GM21423 (cell line): Measurements from ENCODE around the gene DDX25.

ENCODE experiments used
- ATAC-seq: cut with Tn5 transposase; IDR thresholded peaks from one replicate; pipeline ENCODE4 v1.9.1; 2021; ENCODE audit warnings: mild to moderate bottlenecking, moderate library complexity; ENCODE audit not compliant: unreplicated experiment

Gene DDX25

DNA sequence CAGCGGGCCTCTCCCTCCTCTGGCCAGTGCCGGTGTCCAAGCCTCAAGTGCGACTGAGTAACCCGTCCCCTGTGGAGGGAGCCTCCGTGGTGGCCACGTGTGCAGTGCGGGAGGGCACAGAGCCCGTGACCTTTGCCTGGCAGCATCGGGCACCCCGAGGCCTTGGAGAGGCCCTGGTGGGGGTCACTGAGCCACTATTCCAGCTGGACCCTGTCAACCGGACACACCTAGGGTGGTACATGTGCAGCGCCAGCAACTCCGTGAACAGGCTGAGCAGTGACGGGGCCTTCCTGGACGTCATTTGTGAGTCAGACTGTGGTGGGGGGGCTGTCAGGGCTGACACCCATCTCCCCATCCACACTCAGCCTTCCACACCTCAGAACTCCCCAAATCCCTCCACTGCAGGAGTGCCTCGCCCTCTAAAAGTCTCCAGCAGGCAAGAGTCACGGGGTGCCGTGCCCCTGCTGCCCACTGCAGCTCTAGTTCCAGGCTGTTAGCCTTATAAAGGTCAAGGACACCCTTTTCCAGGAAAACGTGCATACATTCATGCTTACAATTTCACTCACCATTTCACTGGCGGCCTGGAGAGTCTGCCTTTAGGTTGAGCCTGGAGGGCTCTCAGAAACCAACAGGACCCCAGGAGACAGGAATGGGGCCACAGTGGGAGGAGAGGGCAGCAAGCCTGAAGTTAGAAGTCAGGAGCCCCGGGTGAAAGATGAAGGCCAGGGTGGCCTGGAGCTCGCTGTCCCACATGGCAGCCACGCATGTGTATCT is 44.2 kb downstream of the DDX25 start:
- ATAC-seq = no peak

DNA sequence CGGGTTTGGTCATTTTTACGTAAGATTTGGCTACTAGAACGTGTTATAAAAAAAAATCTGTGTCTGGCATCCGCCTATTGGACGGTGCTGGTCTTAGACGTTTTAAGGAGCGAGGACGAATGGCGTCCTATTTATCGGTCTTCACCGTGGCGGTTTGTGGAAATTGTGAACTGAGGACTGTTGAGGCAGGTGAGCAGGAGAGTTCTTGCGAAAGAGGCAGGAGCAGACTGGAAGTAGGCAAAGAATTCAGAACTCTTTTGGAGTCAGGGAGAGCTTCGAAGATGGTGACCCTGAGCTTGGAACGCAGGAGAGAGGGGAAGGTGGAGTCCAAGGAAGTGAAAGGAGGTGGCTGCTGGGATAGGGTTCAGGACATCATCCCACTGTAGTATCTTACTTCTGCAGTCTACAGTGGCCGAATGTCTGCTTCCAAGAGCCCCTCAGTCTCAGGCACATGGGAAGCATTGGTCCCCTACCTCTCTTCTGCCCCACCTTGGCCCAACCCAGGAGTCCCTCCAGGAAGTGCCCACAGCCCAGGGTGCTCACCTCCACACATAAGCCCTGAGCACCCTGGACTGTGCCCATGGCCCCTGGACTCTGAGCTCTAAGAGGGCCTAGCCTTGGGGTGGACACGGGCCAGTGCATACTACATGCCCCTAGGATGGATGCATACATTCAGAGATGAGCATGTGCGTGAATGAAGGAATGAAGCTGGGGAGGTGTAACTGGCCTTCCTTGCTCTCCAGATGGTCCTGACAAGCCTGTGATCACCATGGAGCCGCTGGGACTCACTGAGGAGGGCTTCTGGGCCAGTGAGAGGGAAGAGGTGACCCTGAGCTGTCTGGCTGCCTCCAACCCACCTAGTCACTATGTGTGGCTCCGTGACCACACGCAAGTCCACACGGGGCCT is 45.2 kb downstream of the DDX25 start:
- no peak for ATAC-seq

DNA sequence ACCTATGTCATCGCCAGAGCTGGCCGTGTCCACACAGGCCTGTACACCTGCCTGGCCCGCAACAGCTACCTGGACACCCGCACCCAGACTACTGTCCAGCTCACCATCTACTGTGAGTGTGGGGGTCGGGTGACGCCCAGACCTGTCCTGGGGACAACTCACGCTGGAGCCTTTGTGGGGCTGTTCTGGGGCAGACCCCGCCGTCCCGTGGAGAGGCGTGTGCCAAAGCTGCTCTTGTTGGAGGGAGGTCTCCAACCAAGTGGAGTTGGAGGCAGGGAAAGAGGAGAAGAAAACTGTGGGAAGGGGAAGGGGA is 45.8 kb downstream of the DDX25 start:
- ATAC-seq = no peak

DNA sequence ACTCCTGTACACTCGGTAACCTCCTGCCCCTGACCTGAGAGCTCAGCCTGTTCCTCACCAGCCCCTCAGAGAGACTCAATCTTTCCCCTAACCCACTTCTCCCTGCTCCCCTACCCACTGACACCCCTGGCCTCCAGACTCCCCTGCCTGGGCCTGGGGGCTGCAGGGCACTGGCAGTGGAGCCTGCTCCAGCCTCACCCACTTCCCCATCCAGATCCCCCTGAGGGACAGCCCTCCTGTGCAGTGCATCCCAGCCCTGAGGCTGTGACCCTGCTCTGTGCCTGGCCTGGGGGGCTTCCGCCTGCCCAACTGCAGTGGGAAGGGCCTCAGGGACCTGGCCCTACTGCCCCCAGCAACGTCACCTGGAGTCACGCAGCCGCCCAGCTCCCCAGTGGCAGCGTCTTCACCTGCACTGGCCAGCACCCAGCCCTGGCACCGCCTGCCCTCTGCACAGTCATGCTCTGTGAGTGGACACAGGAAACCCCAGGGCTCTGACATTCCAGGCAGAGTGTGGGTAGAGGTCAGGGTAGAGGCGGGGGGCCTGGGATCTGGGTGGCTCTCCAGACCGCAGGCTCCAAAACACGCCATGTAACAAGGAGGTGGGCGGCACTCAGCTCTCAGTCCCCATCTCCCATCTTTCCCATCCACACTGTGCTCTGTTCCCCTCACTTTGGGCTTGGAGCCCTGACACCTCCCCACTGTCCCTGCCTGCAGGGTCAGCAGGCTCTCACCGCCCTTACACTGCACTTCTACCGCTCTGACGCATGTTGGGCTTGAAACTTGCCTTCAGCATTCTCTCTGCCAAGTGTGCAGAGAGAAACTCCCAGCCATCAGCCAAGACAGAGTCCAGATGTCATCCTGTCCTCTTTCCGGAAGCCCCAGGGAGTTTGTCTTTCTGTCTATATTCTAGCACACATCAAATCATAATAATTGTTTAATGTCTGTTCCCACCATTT is 46.7 kb downstream of the DDX25 start:
- ATAC-seq = no peak

DNA sequence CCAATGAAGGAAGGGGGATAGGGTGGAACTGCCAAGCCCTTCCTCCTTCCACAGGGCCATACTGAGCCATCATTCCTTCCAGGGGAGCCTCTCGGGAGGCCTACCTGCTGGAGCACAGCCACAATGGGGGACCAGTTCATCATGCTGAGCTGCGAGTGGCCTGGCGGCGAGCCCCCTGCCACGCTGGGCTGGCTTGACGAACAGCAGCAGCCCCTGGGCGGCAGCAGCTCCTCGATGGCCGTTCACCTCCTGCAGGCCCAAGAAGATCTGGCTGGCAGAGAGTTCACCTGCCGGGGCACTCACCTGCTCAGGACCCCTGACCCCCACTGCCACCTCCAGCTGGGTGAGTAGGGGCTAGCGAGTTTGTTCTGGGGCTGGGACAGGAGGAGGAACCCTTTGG is 47.4 kb downstream of the DDX25 start:
- ATAC-seq = no peak

DNA sequence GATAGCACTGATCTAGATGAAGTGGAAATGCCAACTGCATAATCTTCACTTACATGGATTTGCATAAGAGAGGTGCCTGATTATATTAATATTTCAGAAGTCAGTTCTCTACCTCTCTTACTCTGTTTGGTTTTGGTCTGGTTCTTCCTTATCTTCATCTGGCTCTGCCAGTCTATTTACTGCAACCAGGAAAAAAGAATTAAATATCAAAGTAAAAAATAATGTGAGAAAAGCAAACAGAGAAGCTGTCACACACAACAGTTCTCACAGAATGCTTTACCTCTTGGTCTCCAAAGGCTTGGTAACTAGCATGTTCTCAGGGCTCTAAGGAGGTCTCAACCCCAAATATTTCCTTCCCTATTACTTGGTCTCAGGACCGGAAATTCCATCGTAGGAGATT is 48.3 kb downstream of the DDX25 start:
- ATAC-seq = no peak

DNA sequence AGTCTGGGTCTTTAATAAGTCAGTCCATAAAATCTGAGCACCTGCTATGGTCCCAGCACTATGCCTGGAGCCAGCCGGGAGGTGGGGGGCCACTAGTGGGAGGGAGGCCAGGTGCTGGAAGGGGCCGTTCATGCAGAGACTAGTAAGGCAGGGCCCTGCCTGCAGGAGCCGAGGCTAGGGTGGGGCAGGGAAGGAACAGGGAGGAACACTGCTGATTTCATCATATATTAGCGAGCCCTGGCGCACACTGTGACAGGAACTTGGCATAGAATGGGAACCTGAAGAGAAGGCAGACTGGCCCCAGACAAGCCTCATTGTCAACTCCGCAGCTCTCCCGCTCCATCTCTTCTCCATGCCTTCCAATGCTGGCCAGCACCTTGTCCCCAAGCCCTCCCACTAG is 48.7 kb downstream of the DDX25 start:
- ATAC-seq = no peak

DNA sequence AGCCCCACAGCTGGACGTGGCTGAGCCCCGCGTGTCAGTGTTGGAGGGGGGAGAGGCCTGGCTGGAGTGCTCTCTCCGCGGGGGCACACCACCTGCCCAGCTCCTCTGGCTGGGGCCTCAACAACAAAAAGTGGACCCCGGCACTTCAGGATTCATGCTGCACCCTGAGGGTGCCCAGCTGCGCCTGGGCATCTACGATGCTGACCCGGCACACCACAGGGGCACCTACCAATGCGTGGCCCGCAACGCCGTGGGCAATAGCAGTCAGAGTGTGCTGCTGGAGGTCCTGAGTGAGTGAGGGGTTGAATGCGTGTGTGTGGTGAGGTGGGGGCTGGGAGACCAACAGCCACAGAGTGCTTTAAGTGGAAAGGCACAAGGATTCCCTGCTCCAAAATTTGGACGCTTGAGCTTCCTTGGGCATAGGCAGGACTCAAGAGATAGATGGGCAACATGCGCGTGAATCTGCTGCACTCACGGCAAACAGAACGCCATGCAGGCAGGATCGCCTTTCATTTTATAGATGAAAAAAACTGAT is 49.2 kb downstream of the DDX25 start:
- no peak for ATAC-seq

DNA sequence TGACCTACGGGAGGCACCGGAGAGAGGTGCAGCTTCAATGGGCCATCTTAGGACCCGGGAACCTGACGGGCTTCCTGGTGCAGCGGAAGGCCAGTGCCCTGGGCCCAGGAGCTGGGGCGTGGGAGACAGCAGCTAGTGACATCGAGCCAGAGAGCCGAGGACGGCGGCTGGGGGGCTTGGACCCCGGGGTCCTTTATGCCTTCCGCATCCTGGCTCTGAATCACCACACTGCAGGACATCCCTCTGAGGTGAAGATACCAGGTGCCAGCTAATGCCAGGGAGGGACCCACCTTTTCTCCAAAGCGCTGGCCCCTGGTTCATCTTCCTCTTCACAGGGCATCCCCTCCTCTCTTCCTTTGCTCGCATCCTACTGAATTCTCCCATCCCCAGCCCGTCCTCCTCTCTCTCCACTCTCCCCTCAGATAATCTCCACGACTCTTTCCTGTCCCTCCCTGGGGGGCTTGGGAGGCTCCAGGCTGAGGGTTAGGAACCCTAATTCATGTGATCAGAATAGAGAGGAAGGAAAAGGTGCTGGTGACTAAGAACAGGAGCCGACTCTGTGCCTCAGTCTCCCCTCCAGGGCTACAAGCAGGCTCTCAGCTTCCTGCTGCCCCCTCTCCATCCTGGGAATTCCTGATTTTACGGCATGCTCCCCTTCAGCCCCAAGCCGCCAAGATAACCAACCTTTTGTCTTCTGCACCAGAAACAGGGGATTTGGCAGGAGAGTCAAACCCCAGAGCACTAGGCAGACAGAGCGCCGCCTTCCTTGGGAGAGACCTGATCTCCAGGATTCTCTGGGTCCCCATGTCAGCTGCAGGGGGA is 50.0 kb downstream of the DDX25 start:
- no peak for ATAC-seq

DNA sequence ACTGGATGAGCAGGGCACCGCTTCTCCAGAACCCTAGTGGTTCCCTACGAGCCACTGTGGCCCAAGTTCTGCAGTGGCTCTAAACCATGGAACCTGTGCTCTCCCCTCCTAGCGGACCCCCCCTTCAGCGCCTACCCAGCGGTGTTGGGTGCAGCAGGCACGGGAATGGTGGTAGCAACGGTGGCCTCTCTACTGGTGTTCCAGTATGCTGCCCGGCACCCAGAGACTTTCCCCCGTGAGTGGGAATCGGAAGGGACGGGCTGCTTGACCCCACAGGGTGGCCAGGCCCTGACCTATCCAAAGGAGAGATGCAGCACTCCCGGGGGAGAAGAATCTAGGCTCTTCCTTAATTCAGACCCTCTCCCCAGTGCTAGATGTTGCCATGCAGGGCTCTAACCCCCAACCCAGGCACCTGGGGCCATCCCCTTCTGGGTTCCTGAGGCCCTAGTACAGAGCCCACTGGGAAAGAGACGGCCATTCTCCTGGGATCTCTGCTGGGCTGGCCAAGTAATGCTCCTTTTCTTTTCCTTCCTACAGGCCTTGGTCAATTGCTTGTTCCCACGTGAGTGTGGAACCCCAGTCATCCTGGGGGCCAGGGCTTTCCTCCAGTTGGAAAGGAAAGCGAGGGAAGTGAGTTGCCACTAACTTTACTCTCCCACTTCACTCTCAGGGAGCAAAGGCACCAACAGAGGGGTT is 50.8 kb downstream of the DDX25 start:
- ATAC-seq = no peak

DNA sequence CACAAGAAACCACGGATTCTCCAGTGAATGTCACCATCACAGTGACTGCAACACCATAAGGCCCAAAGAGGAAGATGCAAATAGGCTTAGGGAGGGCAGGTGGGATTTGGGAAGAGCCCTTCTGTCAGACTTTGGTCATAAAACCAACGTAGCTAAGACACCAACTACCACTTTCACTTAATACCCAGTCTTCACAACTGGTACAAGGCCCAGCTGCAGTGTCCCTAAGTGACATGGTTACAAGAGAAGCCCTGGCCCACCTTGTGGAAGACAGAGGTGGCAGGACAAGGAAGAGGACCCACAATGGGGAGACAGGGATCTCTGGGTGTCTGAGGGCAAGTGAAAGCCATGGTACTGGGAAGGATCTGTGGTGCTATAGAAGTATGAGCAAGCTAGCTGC is 51.5 kb downstream of the DDX25 start:
- no peak for ATAC-seq

DNA sequence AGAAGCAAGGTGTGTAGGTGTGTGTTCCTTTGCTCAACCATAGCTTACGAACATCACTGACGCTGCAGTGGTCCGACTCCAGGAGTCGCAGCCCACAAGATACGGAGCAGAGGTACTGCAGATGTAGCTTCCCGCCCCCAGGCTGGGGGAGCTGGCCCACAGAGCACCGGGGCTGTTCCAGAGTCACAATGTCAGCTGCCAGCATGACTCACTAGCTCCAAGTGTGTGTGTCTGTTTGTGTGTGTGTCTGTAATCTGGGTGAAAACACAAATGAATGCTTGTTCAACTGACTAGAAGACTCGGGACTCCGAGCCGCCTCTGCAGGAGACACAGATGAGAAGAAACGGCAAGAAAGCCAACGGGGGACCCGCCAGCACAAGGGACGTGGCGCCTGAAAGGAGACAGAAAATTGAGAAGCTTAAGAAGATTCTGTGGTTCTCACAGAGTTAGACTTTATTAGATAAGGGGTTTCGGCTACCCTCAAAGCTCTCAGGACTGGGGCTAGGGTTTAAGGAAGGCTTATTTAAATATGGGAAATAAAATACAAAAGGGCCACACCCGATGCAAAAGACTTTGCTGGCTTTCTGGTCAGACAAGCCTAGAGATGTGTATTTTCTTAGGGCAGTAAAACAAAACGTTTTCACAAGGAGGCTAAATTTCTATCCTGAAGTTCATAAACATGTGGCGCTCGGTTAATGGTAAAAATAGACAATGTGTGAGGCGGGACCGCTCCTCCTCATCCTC is 52.3 kb downstream of the DDX25 start:
- no peak for ATAC-seq

DNA sequence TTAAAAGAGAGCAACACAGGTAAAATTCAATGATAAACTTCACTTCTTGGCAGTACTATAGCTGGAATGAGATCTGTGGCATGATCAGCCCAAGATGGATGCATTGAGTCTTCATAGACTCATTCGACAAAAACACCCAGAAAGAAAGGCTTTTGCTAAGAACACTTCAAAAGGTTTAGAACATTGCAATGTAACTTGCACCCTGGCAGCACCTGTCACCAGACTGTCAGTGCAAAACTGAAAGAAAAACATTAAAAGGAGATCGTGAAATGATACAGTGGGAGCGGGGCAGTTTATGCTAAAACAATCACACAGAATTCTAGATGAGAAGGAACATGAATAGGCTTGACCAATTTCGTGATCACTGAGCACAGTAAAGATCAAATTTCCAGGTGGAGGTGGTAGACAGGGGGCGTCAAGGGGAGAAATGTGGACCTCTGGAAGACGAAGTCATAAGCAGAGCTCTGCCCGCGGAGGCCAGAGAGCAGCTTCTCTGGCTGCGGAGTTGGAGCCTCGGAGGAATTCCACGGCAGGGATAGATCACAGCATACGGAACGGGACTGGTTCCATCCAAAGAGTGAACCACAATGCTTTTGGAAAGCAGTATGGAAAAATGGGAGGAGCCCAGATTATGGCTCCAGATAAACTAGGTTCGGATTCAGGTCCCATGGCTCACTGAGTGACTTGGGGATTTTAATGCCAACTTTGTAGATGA is 53.5 kb downstream of the DDX25 start:
- no peak for ATAC-seq

DNA sequence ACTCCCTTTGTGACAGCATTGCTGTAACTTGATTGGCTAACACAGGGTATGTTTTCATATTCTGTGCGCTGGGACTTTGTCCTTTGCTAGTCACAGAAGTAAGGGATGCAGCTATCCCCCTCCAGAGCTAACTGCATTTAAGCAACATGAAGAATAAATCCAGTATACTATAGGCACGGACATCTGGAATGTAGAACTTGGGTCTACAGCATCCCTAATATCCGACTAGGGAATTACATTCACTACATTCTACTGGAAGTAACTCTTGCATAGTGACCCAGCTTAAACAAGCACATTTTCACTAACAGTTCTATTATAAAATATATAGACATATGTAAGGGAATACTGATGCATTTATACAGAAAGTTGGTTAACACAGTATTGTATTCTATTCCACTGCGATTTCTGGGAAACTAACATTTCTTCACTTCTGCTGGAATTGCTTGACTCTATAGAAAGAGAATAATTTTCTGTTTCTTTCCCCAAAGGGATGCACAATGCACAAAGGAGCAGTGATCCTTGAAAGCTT is 54.6 kb downstream of the DDX25 start:
- no peak for ATAC-seq

DNA sequence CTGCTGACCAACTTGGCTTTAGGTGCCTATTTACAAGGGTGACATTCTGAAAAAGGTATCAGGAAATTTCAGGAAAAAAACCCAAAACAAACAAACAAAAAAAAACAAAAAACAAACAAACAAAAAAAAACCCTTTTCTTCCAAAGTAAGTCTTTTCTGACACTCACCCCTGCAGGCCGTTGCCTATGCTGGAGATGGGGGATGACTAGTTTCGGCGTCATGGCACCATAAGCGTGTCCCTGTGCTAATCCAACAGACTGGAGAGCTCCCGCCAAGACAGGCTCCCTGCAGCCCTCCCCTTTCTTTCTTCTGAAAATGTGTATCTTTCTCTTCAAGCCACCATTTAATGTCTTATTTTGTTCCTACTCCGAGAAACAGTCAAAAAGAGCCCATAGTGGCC is 55.2 kb downstream of the DDX25 start:
- ATAC-seq = no peak

DNA sequence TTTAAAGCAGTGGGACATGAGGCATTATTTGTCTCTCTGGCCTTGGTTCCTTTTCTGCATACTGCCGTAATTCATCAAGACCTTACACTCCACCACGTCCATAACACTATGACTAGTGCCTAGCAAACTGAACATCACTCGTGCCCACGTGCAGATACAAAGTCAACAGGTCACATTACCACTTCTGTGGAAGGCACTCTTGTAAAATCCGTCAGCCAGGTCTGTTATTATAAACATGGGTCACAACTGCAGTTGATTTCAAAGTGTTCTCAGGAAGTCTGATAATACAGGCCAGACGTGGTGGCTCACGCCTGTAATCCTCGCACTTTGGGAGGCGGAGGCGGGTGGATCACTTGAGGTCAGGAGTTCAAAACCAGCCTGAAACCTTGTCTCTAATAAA is 55.6 kb downstream of the DDX25 start:
- ATAC-seq = no peak

DNA sequence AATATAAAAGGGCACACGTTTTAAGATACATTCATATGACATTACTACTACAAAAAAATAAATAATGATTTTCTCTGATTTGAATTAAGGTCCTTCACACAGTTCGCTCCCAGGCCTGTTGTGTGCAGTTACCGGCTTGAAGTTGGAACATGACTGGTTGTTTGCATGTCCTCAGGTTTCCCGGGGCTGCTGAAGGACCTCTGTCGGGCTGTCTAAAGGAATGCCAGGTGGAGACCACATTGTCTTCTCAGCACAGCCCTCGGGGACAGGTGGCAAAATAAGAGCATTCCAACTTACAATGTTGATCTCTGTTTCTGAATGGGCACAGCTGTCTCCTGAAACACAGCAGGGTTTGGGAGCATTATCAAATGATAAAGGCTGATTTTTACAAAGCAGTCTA is 56.5 kb downstream of the DDX25 start:
- ATAC-seq = no peak

DNA sequence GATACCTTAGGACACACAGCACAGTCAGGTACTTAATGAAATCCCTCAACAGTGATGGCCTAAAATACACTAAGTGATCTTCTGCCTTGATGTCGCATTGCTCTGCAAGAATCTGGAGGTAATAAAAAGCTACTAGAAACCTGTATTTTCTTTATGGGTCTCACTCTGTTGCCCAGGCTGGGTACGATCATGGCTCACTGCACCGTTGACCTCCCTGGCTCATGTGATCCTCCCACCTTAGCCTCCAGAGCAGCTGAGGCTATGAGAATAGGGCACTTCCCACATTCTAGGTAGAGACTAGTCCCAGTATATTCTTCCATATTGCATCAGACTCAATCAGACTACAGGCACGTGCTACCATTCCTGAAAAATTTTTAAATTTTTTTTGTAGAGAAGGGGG is 63.2 kb downstream of the DDX25 start:
- ATAC-seq = no peak
